Liver (tissue), 9 donors: Measurements from ENCODE around the gene CRHR2. TPM values are rescaled to one million over a fixed set of nuclear protein-coding genes. Genes with fewer than 3 reads are reported as not detected.

ENCODE experiments used
- DNase-seq: peaks from one replicate; pipeline ENCODE4 v3.0.0-alpha.2; 2017; ENCODE audit warnings: low spot score
- H3K27ac ChIP-seq, 2 donors: one replicate each; pipeline ENCODE4 v1.7.0; 2013; ENCODE audit warnings: inconsistent platforms in 2 of 2, low read length in 2 of 2, control low read depth in 1 of 2, low read depth in 1 of 2, mild to moderate bottlenecking in 1 of 2
- H3K27me3 ChIP-seq, 4 donors: one replicate each; pipeline versions ENCODE4 v1.6.1 to v1.7.0; 2013; ENCODE audit warnings: low read length in 3 of 4, inconsistent platforms in 1 of 4, mild to moderate bottlenecking in 1 of 4, moderate library complexity in 1 of 4; ENCODE audit not compliant: control insufficient read depth in 4 of 4, insufficient read depth in 4 of 4
- H3K36me3 ChIP-seq, 4 donors: one replicate each; pipeline versions ENCODE4 v1.6.1 to v1.7.0; 2013; ENCODE audit warnings: low read length in 3 of 4, mild to moderate bottlenecking in 3 of 4, low read depth in 1 of 4, moderate library complexity in 1 of 4; ENCODE audit not compliant: control insufficient read depth in 4 of 4, insufficient read depth in 3 of 4
- H3K4me1 ChIP-seq, 4 donors: one replicate each; pipeline versions ENCODE4 v1.6.1 to v1.7.0; 2013; ENCODE audit warnings: low read length in 3 of 4, mild to moderate bottlenecking in 3 of 4, moderate library complexity in 1 of 4; ENCODE audit not compliant: control insufficient read depth in 4 of 4, insufficient read depth in 4 of 4
- H3K4me3 ChIP-seq, 3 donors: one replicate each; pipeline versions ENCODE4 v1.6.1 to v1.7.0; 2013; ENCODE audit warnings: low read length in 3 of 3, control low read depth in 1 of 3, low read depth in 1 of 3, mild to moderate bottlenecking in 1 of 3
- H3K9ac ChIP-seq, 2 donors: one replicate each; pipeline ENCODE4 v1.7.0; 2013; ENCODE audit warnings: low read length in 2 of 2, mild to moderate bottlenecking in 2 of 2, moderate library complexity in 2 of 2, control low read depth in 1 of 2, low read depth in 1 of 2
- H3K9me3 ChIP-seq, 4 donors: one replicate each; pipeline versions ENCODE4 v1.6.1 to v1.7.0; 2013; ENCODE audit warnings: low read length in 3 of 4; ENCODE audit not compliant: control insufficient read depth in 4 of 4
- ATF3 ChIP-seq: IDR thresholded peaks from 2 replicates; pipeline ENCODE4 v1.6.1; 2016; ENCODE audit warnings: antibody characterized with exemption
- CTCF ChIP-seq: fragments of 150-350 bp; IDR thresholded peaks from 2 replicates; pipeline ENCODE4 v1.5.1; 2017; ENCODE audit warnings: improper control_type of control experiment, low read depth, low read length; ENCODE audit not compliant: missing input control
- EGR1 ChIP-seq, 2 donors: IDR thresholded peaks; 2 replicates each; pipeline ENCODE4 v1.6.1; 2016 to 2018; ENCODE audit warnings: antibody characterized with exemption in 2 of 2, low read depth in 2 of 2
- FOXA1 ChIP-seq: IDR thresholded peaks from 2 replicates; pipeline ENCODE4 v1.6.1; 2016; ENCODE audit warnings: antibody characterized with exemption
- FOXA2 ChIP-seq: IDR thresholded peaks from 2 replicates; pipeline ENCODE4 v1.6.1; 2016; ENCODE audit warnings: antibody characterized with exemption
- GABPA ChIP-seq, 2 donors: IDR thresholded peaks in 1 of 2; conservative IDR thresholded peaks in 1 of 2; 2 replicates each; pipeline ENCODE4 v1.6.1; 2016; ENCODE audit warnings: antibody characterized with exemption in 2 of 2, mild to moderate bottlenecking in 1 of 2, moderate library complexity in 1 of 2
- HNF4A ChIP-seq, 2 donors: conservative IDR thresholded peaks; 2 replicates each; pipeline ENCODE4 v1.6.1; 2016; ENCODE audit warnings: antibody characterized with exemption in 2 of 2, mild to moderate bottlenecking in 2 of 2
- HNF4G ChIP-seq: IDR thresholded peaks from 2 replicates; pipeline ENCODE4 v1.6.1; 2016; ENCODE audit warnings: antibody characterized with exemption
- JUND ChIP-seq, 2 donors: IDR thresholded peaks; 2 replicates each; pipeline ENCODE4 v1.6.1; 2016; ENCODE audit warnings: antibody characterized with exemption in 2 of 2
- MAX ChIP-seq: IDR thresholded peaks from 2 replicates; pipeline ENCODE4 v1.6.1; 2016; ENCODE audit warnings: antibody characterized with exemption
- NR2F2 ChIP-seq: IDR thresholded peaks from 2 replicates; pipeline ENCODE4 v1.6.1; 2016; ENCODE audit warnings: antibody characterized with exemption
- RAD21 ChIP-seq, 2 donors: IDR thresholded peaks; 2 replicates each; pipeline ENCODE4 v1.6.1; 2016; ENCODE audit warnings: antibody characterized with exemption in 2 of 2, mild to moderate bottlenecking in 2 of 2
- REST ChIP-seq: IDR thresholded peaks from 2 replicates; pipeline ENCODE4 v1.6.1; 2016; ENCODE audit warnings: antibody characterized with exemption, mild to moderate bottlenecking
- RXRA ChIP-seq, 2 donors: IDR thresholded peaks; 2 replicates each; pipeline ENCODE4 v1.6.1; 2017 to 2018; ENCODE audit warnings: antibody characterized with exemption in 2 of 2, mild to moderate bottlenecking in 1 of 2
- SP1 ChIP-seq: IDR thresholded peaks from 2 replicates; pipeline ENCODE4 v1.6.1; 2018; ENCODE audit warnings: antibody characterized with exemption, mild to moderate bottlenecking
- TAF1 ChIP-seq: conservative IDR thresholded peaks from 2 replicates; pipeline ENCODE4 v1.6.1; 2016; ENCODE audit warnings: antibody characterized with exemption, mild to moderate bottlenecking
- YY1 ChIP-seq: IDR thresholded peaks from 2 replicates; pipeline ENCODE4 v1.6.1; 2016; ENCODE audit warnings: antibody characterized with exemption, mild to moderate bottlenecking
- ZBTB33 ChIP-seq: IDR thresholded peaks from 2 replicates; pipeline ENCODE4 v1.6.1; 2016; ENCODE audit warnings: antibody characterized with exemption
- WGBS: extraction: QIAGEN DNeasy Blood & Tissue Kit; methylation state at CpG from one replicate; pipeline ENCODE4 v1.1.7; 2013; 5-methylcytosine and 5-hydroxymethylcytosine counted together
- polyA plus RNA-seq, 2 donors: library from polyadenylated mRNA; stranded (reverse) in 1 of 2; unstranded in 1 of 2; fragments of 200-250 nt in 1 of 2; fragments of >200 nt in 1 of 2; fragmentation: Nextera tagmentation in 1 of 2; extraction: Ambion mirVana in 1 of 2; gene quantifications; one replicate each; pipeline versions ENCODE4 v1.2.1 to v1.2.3, GENCODE V29; 2013 to 2015
- total RNA-seq, 2 donors: library from RNA; depleted of rRNA; stranded (reverse); fragments of >200 nt; gene quantifications; one replicate each; pipeline ENCODE4 v1.2.3, GENCODE V29; 2014
- donor health status: healthy.
- donor health status: healthy.
- donor health status: healthy.
- donor health status: healthy.
- donor health status: healthy.

Gene CRHR2
- total and polyA plus RNA-seq, 4 donors, result not detected

- no peak for DNase-seq
- H3K36me3 ChIP-seq, result peaks cover 0 to 4% (median 0%) of the 10 kb centered on the region in 4 donors
- WGBS, result 95% methylated on average over 4 of the region's 4 CpGs
- H3K27me3 ChIP-seq, result no peaks in the 10 kb centered on the region
- H3K9ac ChIP-seq, result no peak overlapping the region
- TF ChIP-seq ZBTB33 (no peak), ATF3 (no peak), CTCF (no peak), FOXA1 (no peak), RAD21 (IDR thresholded peaks at IDR 0.05) (no peak), HNF4G (no peak), FOXA2 (no peak), TAF1 (no peak), HNF4A (conservative IDR thresholded peaks at IDR 0.05) (no peak), NR2F2 (no peak), SP1 (no peak), RXRA (IDR thresholded peaks at IDR 0.05) (no peak), JUND (IDR thresholded peaks at IDR 0.05) (no peak), EGR1 (IDR thresholded peaks at IDR 0.05; ENCODE audit: low read depth in 2 of 2) (no peak), GABPA (IDR thresholded peaks at IDR 0.05 in 1 of 2, conservative IDR thresholded peaks at IDR 0.05 in 1 of 2) (no peak), YY1 (no peak), MAX (no peak), REST (no peak)
- H3K9me3 ChIP-seq, result no peaks in the 10 kb centered on the region
- no peak overlapping the region for H3K4me3 ChIP-seq
- H3K27ac ChIP-seq, result no peak overlapping the region
- no peaks in the 10 kb centered on the region for H3K4me1 ChIP-seq
Measured at GRCh38 chr7:30644286-30644955, 37.8 kb downstream of the CRHR2 start.
